Tongue (tissue), 2 donors: ENCODE results near the gene VPS13D. TPM values are rescaled to one million over a fixed set of nuclear protein-coding genes. Genes with fewer than 3 reads are reported as not detected.
A peak's percentile ranks its signal among the peaks of the same experiment; 100 is the strongest.

ENCODE experiments used
- DNase-seq: peaks from one replicate; pipeline ENCODE4 v3.0.0-alpha.2; 2015
- total RNA-seq: library from RNA; depleted of rRNA; stranded (reverse); fragments of >200 nt; gene quantifications from one replicate; pipeline ENCODE4 v1.2.3, GENCODE V29; 2014

The VPS13D gene, protein sequence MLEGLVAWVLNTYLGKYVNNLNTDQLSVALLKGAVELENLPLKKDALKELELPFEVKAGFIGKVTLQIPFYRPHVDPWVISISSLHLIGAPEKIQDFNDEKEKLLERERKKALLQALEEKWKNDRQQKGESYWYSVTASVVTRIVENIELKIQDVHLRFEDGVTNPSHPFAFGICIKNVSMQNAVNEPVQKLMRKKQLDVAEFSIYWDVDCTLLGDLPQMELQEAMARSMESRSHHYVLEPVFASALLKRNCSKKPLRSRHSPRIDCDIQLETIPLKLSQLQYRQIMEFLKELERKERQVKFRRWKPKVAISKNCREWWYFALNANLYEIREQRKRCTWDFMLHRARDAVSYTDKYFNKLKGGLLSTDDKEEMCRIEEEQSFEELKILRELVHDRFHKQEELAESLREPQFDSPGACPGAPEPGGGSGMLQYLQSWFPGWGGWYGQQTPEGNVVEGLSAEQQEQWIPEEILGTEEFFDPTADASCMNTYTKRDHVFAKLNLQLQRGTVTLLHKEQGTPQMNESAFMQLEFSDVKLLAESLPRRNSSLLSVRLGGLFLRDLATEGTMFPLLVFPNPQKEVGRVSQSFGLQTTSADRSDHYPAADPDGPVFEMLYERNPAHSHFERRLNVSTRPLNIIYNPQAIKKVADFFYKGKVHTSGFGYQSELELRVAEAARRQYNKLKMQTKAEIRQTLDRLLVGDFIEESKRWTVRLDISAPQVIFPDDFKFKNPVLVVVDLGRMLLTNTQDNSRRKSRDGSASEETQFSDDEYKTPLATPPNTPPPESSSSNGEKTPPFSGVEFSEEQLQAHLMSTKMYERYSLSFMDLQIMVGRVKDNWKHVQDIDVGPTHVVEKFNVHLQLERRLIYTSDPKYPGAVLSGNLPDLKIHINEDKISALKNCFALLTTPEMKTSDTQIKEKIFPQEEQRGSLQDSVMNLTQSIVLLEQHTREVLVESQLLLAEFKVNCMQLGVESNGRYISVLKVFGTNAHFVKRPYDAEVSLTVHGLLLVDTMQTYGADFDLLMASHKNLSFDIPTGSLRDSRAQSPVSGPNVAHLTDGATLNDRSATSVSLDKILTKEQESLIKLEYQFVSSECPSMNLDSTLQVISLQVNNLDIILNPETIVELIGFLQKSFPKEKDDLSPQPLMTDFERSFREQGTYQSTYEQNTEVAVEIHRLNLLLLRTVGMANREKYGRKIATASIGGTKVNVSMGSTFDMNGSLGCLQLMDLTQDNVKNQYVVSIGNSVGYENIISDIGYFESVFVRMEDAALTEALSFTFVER (N-terminal part only)
- 74.1 TPM for total RNA-seq

DNA sequence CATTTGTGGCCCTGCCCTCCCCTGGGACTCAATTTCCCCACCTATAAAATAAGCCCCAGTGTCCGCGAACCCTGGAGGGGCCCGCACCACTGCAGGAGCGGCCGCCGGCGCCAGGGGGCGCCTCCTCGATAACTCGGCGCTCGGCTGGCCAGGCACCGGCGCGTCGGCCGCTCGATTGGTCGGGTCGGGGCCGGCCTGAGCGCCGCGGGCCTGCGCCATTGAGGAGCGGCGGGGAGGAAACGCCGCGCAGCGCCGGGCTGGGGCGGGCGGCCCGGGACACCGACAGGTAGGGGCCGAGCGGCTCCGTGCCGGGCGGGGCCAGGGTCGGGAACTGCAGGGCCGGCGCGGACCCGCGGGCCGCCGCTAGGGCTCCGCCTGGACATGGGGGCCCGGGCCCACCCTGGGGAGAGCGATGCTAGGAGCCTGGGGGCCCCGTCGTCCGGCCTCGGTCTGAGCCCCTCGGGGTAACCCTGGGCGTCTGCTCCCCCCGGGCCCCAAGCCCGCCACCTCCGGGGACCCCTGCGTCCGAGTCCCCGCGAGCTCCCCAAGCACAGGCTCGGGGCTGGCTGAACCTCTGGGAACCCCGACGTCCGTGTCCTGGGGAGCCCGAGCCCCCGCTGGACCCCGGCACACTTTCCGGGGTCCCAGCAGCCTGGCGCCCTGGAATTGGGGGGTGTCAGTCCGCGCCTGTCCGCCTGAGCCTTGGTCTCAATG, at the start of gene VPS13D:
VPS13D (plus strand) TSS at position 196 of the 714 bp plus-strand sequence. CDS start 4,237 bp downstream, outside the sequence.
- DNase-seq, result peak; percentile 90

DNA sequence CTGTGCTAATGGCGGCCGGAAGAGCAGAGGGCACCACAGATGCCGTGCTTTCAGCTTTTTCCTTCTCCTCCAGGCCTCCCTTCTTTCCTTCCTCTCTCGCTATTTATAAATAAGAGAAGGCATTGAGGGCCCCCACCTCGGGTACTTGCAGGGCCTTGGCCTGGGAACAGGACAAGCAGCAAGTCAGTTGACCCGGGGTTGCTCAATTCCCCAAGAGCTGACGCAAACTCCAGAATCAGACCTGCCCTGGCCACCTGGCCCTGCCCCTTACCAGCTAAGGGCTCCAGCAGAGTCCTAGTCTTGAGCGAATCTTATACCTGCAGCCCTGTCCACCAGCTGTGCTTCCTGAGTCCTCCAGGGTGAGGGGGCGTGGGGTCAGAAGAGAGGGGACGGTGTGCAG, 49.5 kb upstream of the VPS13D start:
- DNase-seq, result no peak

DNA sequence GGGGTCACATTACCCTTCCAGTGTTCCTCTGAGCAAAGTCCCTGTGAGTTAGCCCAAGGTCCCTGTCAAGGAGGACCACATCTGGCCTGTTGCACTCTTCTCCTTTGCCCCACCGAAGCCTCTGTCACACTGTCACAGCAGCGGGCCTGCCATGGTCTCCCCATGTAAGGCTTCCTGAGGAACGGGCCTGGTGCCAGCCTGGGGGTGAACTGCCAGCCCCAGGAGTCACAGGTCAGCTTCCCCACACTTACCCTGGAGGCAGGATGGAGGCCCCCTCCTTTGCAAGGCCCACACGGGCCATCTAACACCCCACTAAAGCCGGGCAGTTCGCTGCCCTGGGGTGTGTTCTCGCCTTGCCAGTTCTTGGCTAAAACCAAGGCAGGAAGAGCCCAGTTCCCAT, 48.9 kb upstream of the VPS13D start:
- DNase-seq, result no peak

DNA sequence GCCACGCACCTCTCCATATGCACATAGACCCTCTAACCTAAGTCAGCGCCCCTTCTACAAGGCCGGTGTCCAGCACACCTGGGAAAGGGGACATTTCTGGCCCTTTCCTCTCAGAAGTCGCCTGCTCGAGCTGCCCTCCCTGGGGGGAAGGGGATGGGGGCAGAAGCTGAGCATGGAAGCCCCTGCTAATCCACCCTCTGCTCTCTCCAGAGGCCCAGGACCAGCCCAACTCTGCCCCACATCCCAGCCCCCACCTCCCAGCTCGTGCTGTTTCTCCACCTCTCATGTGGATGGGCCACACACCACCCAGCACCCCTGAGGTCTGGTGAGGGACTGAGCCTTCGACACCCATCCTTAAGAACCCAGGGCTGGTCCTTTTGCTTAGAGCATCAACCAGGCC, 48.3 kb upstream of the VPS13D start:
- DNase-seq, result no peak

DNA sequence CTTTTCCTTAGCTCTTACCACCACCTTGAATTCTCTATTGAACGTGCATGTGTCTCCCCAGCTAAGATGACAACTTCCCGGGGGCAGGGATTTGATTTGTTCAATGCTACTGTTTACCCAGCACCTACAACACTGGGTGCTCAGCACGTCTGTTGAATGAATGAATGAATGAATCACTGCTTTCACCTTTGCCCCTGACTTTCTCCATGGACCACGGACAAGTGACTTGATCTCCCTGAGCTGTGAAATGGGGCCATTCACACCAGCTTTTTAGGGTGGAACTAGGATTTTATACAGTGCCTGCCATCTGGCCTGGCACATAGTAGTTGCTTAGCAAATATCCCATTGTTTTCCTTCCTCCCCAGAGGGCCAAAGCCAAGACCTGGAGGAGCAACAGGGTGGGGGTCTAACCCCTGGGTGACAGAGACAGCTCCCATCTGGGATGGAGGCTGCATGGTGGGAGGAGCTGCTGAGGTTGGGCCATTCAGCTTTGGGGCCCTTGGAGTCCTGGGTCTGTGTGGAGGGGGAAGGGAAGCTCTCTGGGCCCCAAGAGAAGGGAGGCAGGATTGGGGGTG, 47.3 kb upstream of the VPS13D start:
- DNase-seq, result no peak

DNA sequence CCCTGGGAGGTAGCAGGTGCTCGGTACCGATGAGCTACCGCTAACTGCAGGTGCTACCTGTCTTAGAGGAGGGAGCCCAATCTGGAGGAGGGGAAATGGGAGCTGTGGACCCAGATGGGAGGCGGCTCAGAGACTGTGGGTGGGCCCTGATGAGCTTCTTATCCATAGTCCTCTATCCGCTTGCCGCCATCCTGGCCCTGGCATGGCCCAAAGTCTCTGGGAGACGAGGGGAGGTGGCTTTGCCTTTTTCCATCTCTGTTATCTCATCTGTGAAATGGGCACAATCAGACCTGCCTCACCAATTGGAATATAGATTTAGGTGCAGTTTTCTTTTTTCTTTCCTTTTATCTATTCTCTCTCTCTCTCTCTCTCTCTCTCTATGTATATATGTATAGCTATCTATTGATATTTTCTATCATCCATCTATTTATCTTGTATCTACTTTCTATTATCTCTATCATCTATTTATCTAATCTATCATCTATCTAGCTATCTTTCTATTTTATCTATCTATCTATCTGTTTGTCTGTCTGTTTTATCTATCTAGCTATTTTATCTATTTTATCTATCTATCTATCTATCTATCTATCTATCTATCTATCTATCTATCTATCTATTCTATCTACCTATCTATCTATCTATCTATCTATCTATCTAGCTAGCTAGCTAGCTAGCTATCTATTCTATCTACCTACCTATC, 46.6 kb upstream of the VPS13D start:
- DNase-seq, result no peak

DNA sequence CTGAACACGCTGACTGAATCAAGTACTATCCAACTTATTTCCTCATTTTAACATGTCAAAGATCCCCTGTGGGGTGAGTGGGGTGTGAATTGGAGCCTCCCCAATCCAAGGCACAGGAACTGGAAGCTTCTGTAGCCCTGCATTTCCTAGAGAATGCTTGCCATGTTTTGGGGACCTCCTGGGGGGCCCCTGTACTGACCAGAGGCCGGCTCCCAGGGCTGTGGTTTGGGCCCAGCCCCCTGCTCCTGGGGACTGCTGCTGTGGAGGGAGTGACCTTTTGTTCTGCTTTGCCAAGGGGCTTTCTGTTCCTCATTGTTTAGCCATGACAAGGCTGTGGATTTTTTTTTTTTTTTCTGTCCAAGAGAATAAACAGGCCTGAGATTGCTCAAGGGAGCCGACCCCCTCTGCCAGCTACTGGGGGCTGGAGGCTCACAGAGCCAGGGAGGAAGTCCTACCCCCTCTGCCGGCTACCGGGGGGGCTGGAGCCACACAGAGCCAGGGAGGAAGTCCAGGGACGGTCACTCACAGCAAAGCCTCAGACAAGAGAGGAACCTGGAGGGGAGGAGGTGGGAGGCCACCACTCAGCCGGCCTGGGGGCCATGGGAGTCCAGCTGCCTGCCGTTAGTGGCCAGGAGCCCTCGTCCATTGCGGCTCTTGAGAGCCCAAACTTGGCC, 45.7 kb upstream of the VPS13D start:
- DNase-seq, result peak; percentile 70

DNA sequence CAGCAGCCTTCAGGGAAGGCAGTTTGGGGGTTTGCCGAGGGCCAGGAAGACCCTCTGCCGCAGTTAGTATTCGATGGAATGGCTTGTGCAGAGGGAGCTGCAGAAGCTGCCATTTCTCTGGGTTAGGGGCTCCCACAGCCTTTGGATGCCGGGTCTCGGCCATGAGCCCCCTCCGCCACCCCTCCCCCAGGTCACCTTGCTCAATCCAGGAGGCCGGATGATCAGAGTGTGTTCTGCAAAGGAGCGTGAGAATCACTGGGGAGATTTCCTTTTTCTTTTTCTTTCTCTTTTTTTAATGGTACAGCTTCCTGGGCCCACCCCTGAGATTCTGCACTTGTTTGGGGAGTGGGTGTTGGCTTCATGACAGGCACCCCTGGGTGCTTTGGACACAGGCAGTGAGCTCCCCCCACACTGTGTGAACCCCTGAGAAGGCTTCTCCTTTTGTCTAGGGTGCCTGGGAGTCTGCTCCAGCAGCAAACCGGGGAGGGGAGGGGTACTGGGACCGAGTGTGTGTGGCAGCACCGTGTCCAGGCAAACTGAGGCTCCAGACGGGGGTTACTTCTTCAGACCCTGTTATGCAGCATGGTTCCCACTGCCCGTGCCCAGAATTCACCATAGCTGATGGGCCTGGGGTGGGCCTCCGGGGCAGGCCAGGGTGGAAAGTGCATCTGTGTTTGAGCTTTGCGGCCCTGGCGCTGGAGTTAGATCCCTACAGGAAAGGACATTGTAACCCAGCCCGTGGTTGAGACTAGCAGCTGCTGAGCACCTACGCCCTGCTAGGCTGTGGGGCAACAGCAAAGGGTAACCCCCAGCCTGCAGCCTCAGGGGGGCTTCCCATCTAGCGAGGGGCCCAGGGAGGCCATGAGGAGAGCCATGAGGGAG, 44.6 kb upstream of the VPS13D start:
- DNase-seq, result peak; percentile 39

DNA sequence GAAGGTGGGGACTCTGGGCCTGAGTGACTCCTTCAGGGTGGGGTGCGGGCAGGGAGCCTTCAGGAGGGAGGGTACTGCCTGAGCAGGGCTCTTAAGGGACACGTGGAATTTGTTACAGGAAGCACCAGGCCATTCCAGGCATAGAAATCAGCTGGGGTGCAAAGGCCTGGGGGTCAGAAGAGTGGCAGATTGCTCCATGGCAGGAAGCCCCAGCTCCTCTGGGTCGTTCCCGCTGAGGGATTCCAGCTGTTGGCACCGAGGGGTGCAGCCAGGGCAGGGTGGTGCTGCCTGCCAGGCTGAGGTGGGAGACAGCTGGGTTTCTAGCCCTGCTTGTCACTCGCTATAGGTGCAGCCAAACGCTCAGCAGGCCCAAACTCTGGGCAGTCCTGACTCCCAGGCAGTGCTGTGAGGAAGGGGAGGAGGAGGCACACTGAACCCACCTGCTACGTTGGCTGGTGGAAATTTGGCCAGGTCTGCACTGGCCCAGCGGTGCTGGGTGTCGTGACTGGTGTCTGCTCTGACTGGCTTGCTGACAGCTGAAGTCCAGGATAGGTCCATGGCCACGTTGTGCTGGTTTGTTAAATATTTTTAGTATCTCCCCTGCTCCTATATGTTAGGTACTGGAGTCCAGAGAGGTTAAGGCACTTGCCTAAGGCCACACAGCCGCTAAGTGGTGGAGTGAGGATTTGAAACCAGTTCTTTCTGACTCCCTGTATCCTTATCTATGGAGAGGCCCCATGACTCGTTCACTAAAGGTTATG, 43.7 kb upstream of the VPS13D start:
- DNase-seq, result no peak

DNA sequence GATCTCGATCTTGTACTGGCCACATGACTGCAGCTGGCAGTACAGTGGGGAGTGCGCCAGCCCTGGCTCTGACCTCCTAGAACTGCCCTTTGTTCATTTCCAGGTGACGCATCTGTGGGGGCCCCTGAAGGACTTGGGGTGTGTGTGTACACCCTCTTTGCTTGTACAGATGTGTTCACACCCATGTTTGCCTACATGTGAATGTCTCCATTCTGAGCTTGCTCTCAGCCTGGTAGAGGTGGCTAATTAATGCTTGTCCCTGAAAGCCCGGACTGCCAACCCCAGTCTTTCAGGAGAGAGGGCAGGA, 43.2 kb upstream of the VPS13D start:
- no peak for DNase-seq

DNA sequence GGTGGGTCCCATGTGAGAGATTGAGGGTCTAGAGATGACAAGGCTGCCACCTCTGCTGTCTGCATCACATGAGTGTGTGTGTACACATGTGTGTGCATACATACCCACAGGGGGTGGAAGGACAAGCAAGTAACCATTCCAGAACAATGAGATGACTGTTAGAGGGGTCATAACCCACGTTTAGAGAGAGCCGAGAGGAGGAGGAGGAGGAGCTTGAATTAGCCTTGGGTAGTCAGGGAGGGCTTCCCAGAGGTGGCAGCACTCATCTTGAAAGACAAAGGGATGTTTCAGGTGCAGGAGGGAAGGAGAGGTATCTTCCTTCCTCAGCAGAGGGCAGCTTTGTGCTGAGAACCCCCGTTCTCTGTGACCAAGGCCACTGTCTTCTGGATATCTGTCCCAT, 41.7 kb upstream of the VPS13D start:
- no peak for DNase-seq

DNA sequence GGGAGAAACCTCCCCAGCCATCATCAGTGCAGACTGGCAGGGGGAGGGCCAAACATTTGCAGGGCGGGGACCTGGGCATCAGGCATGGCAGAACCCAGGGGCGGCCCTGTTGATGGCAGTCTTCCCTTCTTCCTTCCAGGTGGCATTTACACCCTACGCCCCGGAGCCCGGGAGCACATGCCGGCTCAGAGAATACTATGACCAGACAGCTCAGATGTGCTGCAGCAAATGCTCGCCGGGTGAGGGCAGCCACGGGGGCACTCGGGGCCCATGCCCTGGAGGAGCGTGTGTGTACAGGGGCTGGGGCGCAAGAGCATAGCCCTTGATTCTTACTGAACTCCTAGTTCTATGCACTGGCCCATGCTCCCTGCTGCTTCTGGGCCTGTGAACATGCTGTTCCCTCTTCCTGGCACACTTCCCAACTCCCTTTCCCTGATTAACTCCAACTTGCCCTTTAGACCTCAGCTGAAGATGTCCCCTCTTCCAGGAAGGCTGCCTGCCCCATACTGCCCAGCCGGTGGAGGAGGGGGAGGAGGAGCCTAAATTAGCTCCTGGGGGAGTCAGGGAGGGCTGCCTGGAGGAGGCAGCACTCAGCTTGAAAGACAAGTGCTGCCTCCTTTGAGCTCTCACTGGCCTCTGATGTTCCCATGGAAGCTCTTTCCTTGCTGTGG, 41.0 kb upstream of the VPS13D start:
- no peak for DNase-seq

DNA sequence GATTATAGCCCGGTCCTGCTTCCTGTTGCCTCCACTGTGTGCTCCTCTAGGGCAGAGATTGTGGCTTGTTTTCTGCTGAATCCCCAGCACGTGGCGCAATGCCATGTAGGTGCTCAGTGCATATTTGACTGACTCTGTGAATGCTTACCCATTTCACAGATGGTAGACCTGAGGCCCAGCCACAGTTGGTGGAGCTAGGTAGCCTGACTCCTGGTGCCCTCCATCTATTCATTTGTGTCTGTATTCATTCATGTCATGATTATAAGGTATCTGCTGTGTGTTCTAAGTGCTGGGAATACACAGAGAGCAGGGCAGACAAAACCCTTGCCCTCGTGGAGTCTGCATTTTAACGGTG, 40.5 kb upstream of the VPS13D start:
- DNase-seq, result no peak

DNA sequence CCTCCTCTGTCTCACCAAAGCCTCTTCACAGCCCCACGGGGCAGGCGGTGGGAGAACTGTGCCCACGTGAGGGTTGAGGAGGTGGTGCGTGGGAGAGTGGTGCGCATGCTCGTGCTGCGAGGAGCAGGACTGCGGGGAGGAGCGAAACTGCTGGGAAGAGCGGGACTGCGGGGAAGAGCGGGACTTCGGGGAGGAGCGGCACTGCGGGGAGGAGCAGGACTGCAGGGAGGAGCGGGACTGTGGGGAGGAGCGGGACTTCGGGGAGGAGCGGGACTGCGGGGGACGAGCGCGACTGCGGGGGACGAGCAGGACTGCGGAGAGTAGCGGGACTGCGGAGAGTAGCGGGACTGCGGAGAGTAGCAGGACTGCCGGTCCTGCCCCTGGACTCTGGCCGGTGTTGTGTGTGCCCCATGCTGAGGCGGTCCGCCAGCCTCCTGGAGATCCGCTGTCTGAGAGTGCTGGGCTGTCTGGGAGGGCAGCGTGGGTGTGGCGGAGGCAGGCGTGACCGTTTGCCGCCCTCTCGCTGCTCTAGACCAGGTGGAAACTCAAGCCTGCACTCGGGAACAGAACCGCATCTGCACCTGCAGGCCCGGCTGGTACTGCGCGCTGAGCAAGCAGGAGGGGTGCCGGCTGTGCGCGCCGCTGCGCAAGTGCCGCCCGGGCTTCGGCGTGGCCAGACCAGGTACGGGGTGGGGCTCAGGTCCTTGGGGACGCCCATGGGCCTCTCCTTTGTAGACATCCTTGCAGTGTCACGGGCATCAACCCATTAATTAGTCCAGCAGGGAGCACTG, 38.4 kb upstream of the VPS13D start:
- no peak for DNase-seq

DNA sequence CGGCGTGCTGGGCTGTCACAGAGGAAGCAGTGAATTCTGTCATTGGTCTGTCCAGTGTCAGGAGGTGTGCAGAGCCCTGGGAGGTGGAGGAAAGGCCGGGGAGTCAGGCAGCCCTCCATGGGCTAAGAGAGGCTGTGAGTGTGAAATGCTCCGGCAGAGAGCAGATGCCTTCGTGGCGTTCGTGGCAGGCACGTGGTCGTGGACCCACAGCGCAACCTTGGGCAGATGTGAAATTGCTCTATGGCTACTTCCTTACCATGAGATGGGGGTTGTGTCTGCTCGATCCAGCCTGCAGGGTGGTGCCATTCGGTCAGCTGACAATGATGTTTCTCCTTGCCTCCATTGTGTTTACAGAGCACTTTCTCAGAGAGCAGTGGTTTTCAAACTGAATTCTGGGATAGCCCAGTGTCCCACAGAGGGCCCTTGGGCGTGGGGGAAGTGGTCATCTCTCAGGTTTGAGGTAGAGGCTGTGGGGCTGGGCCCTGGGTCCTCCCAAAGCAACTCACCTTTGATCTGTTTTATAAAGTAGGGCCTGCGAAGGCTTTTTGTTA, 35.1 kb upstream of the VPS13D start:
- no peak for DNase-seq

DNA sequence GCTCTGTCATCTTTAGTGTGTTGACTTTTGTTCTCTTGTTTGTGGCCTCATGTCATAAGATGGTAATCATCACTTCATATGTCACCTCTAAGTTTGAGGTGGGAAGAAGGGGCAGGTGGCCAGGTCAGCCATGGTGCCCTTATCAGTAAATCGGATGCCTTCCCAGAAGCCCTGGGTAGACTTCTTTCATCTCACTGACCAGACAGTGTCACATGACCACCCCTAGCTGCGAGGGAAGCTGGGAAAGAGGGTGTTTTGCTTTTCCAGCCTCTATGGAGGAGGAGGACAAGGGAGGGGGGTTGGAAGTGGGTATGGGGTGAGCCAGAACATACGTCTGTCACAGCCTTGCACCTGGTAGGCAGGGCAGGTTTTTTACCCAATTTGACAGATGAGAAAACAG, 34.4 kb upstream of the VPS13D start:
- no peak for DNase-seq
